ENCODE results near the gene CACNG3. TPM values are rescaled to one million over a fixed set of nuclear protein-coding genes. Genes with fewer than 3 reads are reported as not detected.

Gene CACNG3
- total and polyA plus RNA-seq, 7 experiments from 2014 or later, result not detected

DNA sequence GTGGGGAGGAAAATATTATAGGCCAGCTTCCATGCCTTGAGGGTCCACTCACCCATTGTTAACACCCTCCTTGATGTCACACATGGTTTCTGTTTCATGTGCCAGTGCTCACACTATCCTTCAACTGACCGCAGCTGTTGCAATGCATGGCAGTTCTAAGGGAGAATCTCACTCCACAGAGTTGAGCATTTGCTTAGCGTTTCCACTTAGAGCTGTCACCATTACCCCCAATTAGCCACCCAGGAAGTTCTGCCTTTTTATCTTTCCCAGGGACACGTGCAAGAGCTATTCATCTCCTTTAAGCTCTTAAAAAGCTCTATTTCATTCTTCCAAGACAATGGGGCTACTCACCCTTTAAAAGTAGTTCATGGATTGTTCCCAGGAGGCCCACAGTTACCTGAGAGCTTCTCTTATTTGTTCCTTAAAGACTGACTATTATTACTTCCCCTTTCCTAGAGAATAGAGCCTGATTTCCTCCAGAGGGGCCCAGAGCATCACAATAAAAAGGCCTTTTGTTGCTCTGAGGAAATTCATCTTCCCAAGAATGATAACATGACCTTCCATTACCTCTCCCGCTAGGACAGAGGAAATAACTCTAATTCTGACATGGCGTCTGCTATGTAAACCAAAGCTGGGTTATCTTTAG lies 126.8 kb downstream of the CACNG3 start:
- intact Hi-C loops (cut with micrococcal nuclease), result no loop called here
- H3K27ac Mint-ChIP-seq, result no peak overlapping the region
- ChIA-PET POLR2A (no interaction called here), CTCF (no interaction called here)
- Histone ChIP-seq H3K9me3 (ENCODE audit: control insufficient read depth in 2 of 3, low read length in 3 of 3) (peaks cover 0 to 29% (median 0%) of the 10 kb centered on the region in 3 experiments), H3K4me3 (ENCODE audit: low read length) (no peak overlapping the region), H3K27ac (ENCODE audit: low read depth, low read length) (no peak overlapping the region), H3K4me1 (ENCODE audit: control insufficient read depth in 2 of 2, insufficient read depth in 2 of 2, low read length in 2 of 2) (no peaks in the 10 kb centered on the region), H3K36me3 (ENCODE audit: control insufficient read depth in 2 of 3, insufficient read depth in 3 of 3, low read length in 3 of 3) (no peaks in the 10 kb centered on the region), H3K27me3 (ENCODE audit: control insufficient read depth in 2 of 2, insufficient read depth in 2 of 2, low read length in 2 of 2) (peaks cover 0 to 2% of the 10 kb centered on the region in 2 donors)
- H3K4me1 Mint-ChIP-seq, result no peaks in the 10 kb centered on the region
- no peak overlapping the region for H3K4me3 Mint-ChIP-seq
- peaks cover 2 to 27% (median 12%) of the 10 kb centered on the region in 5 donors for H3K27me3 Mint-ChIP-seq
- peaks cover 0 to 13% (median 4%) of the 10 kb centered on the region in 5 donors for H3K36me3 Mint-ChIP-seq
- DNase-seq (no peak), ATAC-seq (no peak)
- H3K9me3 Mint-ChIP-seq, result peaks cover 5 to 60% (median 30%) of the 10 kb centered on the region in 11 donors

DNA sequence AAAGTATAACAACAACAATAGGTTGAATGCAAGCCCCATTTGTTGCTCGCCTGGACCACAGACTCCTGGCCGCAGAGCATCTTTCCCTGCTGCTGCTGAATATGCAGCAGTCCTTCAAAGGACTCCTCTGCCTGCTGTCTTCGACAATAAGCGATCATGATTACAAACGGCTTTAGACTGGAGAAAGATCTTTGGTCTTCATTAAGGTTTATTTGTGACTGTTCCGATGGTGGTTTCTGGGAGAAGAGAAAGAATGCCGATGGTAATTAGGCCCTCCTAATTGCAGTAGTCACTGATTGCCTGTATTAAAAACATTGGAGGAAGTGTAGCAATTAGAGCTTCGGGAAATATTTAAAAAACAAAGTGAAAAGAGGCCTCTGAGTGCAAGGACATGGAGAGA lies 138.2 kb downstream of the CACNG3 start:
- H3K27ac Mint-ChIP-seq, result no peak overlapping the region
- no peaks in the 10 kb centered on the region for H3K27me3 ChIP-seq (ENCODE audit: control insufficient read depth in 2 of 2, insufficient read depth in 2 of 2, low read length in 2 of 2)
- no peak overlapping the region for H3K27ac ChIP-seq (ENCODE audit: low read depth, low read length)
- no peak overlapping the region for H3K4me3 Mint-ChIP-seq
- no peak for ATAC-seq
- H3K36me3 Mint-ChIP-seq, result no peaks in the 10 kb centered on the region
- DNase-seq, result no peak
- H3K4me1 Mint-ChIP-seq, result no peaks in the 10 kb centered on the region
- H3K36me3 ChIP-seq (ENCODE audit: control insufficient read depth in 2 of 3, insufficient read depth in 3 of 3, low read length in 3 of 3), result no peaks in the 10 kb centered on the region
- H3K4me1 ChIP-seq (ENCODE audit: control insufficient read depth in 2 of 2, insufficient read depth in 2 of 2, low read length in 2 of 2), result no peaks in the 10 kb centered on the region
- ChIA-PET POLR2A (no interaction called here), CTCF (no interaction called here)
- no peak overlapping the region for H3K4me3 ChIP-seq (ENCODE audit: low read length)
- peaks cover 9 to 37% (median 33%) of the 10 kb centered on the region in 5 donors for H3K27me3 Mint-ChIP-seq
- peaks cover 0 to 5% (median 0%) of the 10 kb centered on the region in 11 donors for H3K9me3 Mint-ChIP-seq
- intact Hi-C loops (cut with micrococcal nuclease), result no loop called here
- H3K9me3 ChIP-seq (ENCODE audit: control insufficient read depth in 2 of 3, low read length in 3 of 3), result no peaks in the 10 kb centered on the region

GRCh38 chr16:24396350-24397271 lies 140.5 kb downstream of the CACNG3 start:
- no peak for ATAC-seq
- ChIA-PET POLR2A (no interaction called here), CTCF (no interaction called here)
- Mint-ChIP-seq H3K4me3 (no peak overlapping the region), H3K27ac (no peak overlapping the region), H3K36me3 (no peaks in the 10 kb centered on the region), H3K4me1 (no peaks in the 10 kb centered on the region), H3K9me3 (peaks cover 0 to 12% (median 3%) of the 10 kb centered on the region in 11 donors), H3K27me3 (peaks cover 9 to 49% (median 32%) of the 10 kb centered on the region in 5 donors)
- Histone ChIP-seq H3K4me1 (ENCODE audit: control insufficient read depth in 2 of 2, insufficient read depth in 2 of 2, low read length in 2 of 2) (no peaks in the 10 kb centered on the region), H3K9me3 (ENCODE audit: control insufficient read depth in 2 of 3, low read length in 3 of 3) (no peaks in the 10 kb centered on the region), H3K36me3 (ENCODE audit: control insufficient read depth in 2 of 3, insufficient read depth in 3 of 3, low read length in 3 of 3) (no peaks in the 10 kb centered on the region), H3K27me3 (ENCODE audit: control insufficient read depth in 2 of 2, insufficient read depth in 2 of 2, low read length in 2 of 2) (no peaks in the 10 kb centered on the region), H3K27ac (ENCODE audit: low read depth, low read length) (no peak overlapping the region), H3K4me3 (ENCODE audit: low read length) (no peak overlapping the region)
- intact Hi-C loops (cut with micrococcal nuclease), result no loop called here
- no peak for DNase-seq

- H3K27ac ChIP-seq (ENCODE audit: low read depth, low read length), result no peak overlapping the region
- H3K4me3 ChIP-seq (ENCODE audit: low read length), result no peak overlapping the region
- Mint-ChIP-seq H3K36me3 (no peaks in the 10 kb centered on the region), H3K27me3 (peaks cover 0 to 31% (median 12%) of the 10 kb centered on the region in 5 donors), H3K4me3 (no peak overlapping the region), H3K27ac (no peak overlapping the region), H3K4me1 (no peaks in the 10 kb centered on the region), H3K9me3 (peaks cover 0 to 8% (median 0%) of the 10 kb centered on the region in 11 donors)
- CTCF ChIA-PET, result interaction anchor here (0.7 kb wide), 1 partner anchor 431 kb away, joined by 3 read pairs; no protein-coding TSS in a partner anchor
- POLR2A ChIA-PET, result no interaction called here
- no peaks in the 10 kb centered on the region for H3K27me3 ChIP-seq (ENCODE audit: control insufficient read depth in 2 of 2, insufficient read depth in 2 of 2, low read length in 2 of 2)
- no peaks in the 10 kb centered on the region for H3K9me3 ChIP-seq (ENCODE audit: control insufficient read depth in 2 of 3, low read length in 3 of 3)
- ATAC-seq, result no peak
- intact Hi-C loops (cut with micrococcal nuclease), result no loop called here
- no peak for DNase-seq
- no peaks in the 10 kb centered on the region for H3K36me3 ChIP-seq (ENCODE audit: control insufficient read depth in 2 of 3, insufficient read depth in 3 of 3, low read length in 3 of 3)
- H3K4me1 ChIP-seq (ENCODE audit: control insufficient read depth in 2 of 2, insufficient read depth in 2 of 2, low read length in 2 of 2), result no peaks in the 10 kb centered on the region
These were observed 152.9 kb downstream of the CACNG3 start for GRCh38 chr16:24409045-24409444.
